ENCODE results near the gene LOXL1.

DNA sequence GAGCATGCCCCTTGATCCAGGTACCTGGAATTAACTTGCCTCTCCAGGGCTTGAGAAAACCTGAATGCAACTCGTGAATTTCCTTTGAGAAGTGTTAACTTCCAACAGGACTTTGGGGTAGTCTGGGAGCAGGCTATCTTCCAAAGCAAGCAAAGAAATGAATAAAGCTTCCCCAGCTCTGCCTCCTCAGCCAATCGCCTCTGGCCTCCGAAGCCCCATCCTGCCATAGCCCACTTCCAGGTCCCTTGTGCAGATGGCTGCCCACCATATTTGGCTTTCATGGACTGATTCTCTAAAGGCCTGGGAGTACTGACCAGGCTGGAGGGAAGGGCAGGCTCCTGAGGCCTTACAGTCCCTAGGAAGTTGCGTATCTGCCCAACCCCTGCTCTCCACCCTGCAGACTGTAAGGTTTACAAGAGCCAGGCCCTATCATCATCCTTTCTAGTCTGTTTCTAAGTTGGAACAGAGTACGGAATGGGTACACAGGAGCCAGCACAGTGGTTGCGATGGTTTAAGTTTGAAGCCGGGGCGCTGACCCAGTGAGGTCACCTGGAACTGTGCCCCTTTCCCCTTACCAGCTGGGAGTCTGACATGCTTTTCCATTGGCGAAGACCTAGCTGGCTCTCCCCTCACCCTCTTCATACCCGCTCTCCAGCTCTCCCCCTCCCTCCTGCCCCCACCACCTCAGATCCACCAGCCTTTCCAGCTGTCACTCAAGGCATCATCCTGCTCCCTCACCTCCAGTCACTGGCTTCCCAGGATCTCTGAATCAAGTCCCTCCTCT is 67.1 kb downstream of the LOXL1 start:
- TF ChIP-seq, protein P1, sequence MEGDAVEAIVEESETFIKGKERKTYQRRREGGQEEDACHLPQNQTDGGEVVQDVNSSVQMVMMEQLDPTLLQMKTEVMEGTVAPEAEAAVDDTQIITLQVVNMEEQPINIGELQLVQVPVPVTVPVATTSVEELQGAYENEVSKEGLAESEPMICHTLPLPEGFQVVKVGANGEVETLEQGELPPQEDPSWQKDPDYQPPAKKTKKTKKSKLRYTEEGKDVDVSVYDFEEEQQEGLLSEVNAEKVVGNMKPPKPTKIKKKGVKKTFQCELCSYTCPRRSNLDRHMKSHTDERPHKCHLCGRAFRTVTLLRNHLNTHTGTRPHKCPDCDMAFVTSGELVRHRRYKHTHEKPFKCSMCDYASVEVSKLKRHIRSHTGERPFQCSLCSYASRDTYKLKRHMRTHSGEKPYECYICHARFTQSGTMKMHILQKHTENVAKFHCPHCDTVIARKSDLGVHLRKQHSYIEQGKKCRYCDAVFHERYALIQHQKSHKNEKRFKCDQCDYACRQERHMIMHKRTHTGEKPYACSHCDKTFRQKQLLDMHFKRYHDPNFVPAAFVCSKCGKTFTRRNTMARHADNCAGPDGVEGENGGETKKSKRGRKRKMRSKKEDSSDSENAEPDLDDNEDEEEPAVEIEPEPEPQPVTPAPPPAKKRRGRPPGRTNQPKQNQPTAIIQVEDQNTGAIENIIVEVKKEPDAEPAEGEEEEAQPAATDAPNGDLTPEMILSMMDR (IDR thresholded peaks at IDR 0.05): no peak
- no peak for TF ChIP-seq POLR2A (IDR thresholded peaks at IDR 0.05)

Data from Peyer's patch (tissue), 4 donors.